Stimulated activated naive CD8-positive, alpha-beta T cell treated with anti-CD3 and anti-CD28 coated beads, Interleukin-15, Interleukin-2, amounts not matched to agents 100 U/mL and 50 U/mL, for 24 hours (primary cell): Measurements from ENCODE around the gene TUBA4B.

Experiments
- ATAC-seq: fragments of 150-1000 bp; cut with Tn5 transposase; one replicate; pipeline ENCODE4 v1.10.0; 2021
- DNase-seq: peaks from one replicate; pipeline ENCODE4 v3.0.0; 2021

TUBA4B gene

DNA sequence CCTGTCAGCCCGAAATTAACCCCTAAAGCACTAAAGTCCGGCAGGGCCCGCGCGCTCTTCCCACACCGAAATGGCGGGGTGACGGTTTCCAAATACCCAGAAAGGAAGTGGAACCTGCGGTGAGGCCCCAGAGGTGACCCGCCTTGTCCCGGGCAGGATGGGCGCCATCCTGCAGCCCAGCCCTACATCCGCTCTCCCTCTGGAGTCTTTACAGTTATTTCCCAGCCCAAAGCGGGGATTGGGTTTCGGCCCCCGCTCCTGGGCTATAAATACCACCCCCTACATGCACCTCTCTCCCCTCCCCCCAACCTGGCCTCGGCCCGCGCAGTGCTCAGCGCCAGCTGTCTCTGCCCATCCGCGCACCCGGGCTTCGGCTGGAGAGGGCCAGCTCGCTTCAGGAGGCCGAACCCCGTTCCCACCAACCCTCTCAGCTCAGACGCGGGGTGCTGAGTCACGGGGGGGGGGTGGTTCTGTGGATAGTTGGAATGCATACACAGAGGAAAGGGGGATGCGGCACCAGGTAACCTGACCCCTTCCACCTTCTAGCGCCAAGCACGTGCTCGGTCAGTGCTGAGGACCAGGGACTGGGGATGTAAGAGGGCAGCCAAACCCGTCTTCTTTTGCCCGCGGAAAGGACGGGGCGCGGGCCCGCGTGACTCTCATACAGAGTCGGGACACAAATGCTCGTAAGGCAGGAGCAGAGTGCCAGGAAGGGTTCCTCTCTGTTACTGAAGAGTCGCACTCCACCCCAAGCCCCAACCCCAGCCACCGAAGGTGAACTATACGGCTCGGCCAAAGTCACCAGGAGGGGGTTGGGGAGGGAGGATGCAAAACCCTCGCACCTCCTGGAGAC, at the start of gene TUBA4B:
TSS of gene TUBA4B (plus strand) at position 344 of the 853 bp plus-strand sequence. CDS start at position 509, 165 bp downstream.
- peak; percentile 59 for DNase-seq
- ATAC-seq = peak; percentile 6

DNA sequence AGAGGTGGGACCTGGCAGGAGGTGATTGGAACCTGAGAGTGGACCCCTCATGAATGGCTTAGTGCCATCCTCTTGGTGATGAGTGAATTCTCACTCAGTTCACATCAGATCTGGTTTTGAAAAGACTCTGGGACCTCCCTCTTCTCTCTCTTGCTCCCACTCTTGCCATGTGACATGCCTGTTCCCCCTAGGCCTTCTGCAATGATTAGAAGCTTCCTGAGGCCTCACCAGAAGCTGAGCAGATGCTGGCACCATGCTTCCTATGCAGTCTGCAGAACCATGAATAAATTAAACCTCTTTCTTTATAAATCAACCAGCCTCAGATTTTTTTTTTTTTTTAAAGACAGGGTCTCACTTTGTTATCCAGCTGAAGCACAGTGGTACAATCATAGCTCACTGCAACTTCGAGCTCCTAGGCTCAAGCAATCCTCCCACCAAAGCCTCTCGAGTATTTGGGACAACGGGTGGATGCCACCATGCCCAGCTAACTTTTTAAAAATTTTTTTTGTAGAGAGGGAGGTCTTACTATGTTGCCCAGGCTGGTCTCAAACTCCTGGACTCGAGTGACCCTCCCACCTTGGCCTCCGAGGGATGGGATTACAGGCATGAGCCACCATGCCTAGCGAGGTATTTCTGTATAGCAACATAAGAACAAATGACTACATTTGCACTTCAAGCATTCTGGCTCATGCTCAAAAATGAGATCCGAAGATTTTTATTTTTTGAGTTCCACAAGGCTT, 48.4 kb upstream of the TUBA4B start:
- no peak for ATAC-seq
- no peak for DNase-seq

- ATAC-seq = no peak
- DNase-seq = no peak
These were observed 47.9 kb upstream of the TUBA4B start for GRCh38 chr2:219205165-219205538.

GRCh38 chr2:219205981-219206327, 47.1 kb upstream of the TUBA4B start:
- ATAC-seq (no peak), DNase-seq (no peak)

GRCh38 chr2:219206328-219207133, 46.5 kb upstream of the TUBA4B start, which contains the start of gene ZFAND2B:
TSS of gene ZFAND2B (plus strand) at chr2:219206782. CDS start at chr2:219206988, 206 bp downstream.
- DNase-seq (peak; percentile 97), ATAC-seq (peak; percentile 97)

DNA sequence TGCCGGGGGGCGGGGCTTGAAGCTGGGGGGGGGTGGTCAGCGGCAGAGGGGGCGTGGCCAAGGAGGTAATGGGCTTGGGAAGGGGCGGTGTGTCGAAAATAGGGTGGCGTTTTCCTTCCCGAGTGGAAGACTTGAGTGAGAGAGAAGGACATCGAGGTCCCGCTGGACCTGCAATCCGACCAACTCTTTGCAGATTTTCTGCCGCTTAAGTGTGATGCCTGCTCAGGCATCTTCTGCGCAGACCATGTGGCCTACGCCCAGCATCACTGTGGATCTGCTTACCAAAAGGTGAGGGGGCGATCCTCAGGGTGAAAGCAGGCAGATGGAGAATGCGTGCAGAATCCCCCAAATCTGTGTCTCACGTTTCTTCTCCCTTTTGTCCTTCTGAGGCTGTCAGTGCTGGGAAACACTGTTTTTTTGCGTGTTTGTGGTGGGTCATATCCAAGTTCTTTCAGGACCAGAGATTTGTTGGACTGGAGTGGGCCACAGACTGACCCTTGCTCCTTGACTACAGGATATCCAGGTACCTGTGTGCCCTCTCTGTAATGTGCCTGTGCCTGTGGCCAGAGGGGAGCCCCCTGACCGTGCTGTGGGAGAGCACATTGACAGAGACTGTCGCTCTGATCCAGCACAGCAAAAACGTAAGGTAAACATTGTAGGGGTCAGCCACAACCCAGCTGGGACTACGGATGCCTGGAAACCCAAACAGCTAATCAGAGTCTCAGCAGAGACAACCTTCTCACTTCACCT, 45.7 kb upstream of the TUBA4B start:
- no peak for ATAC-seq
- no peak for DNase-seq

DNA sequence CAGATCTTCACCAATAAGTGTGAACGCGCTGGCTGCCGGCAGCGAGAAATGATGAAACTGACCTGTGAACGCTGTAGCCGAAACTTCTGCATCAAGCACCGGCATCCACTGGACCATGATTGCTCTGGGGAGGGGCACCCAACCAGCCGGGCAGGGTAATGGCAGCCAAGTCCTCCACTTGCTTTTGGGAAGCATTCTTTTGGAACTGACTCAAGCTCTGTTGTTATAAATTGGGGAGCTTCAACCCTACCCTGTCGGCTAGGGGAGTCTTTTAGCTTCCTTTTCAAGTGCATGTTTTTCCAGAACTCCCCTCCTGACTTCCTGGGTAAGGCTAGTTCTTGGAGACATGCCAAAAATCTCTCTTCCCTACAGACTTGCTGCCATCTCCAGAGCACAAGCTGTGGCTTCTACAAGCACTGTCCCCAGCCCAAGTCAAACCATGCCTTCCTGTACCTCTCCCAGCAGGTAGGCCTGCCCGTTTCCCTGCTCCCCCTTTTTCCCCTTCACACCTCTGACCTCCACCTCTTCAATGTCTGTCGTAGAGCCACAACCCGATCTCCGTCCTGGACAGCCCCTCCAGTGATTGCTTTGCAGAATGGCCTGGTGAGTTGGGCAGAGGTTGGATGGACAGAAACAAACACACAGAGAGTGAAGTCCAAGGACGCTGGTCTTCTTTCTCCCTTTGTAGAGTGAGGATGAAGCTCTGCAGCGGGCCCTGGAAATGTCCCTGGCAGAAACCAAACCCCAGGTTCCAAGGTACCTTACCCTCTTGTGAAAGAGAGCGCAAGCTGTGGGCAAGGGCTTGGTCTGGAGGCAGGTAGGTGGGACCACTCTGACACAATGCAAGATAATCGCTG, 44.9 kb upstream of the TUBA4B start:
- no peak for ATAC-seq
- DNase-seq = no peak

GRCh38 chr2:219209236-219210195, 43.5 kb upstream of the TUBA4B start:
- DNase-seq (no peak), ATAC-seq (no peak)

- DNase-seq (no peak), ATAC-seq (no peak)
These were observed 42.7 kb upstream of the TUBA4B start for GRCh38 chr2:219210196-219210885.

DNA sequence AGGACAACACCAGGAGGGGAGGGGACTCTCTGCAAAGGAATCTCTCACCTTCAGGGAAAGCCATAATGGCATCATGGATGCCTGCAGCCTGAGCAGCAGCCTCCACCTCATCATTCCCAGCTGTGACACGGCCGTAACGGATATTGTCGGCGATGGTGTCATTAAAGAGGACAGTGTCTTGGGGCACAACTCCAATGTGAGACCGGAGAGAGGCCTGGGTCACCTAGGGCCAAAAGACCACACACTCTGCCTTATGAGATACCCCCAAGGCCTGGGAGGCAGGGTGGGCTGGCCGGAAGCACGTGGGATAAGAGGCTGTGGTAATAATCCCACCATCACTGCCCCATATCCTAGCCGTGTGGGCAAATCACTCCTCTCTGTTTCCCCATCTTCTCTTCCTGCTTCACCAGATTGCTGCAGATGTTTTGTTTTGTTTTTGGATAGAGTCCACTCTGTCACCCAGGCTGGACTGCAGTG, 42.1 kb upstream of the TUBA4B start:
- ATAC-seq = no peak
- DNase-seq = no peak

GRCh38 chr2:219213026-219213415, 40.0 kb upstream of the TUBA4B start:
- DNase-seq = no peak
- no peak for ATAC-seq

DNA sequence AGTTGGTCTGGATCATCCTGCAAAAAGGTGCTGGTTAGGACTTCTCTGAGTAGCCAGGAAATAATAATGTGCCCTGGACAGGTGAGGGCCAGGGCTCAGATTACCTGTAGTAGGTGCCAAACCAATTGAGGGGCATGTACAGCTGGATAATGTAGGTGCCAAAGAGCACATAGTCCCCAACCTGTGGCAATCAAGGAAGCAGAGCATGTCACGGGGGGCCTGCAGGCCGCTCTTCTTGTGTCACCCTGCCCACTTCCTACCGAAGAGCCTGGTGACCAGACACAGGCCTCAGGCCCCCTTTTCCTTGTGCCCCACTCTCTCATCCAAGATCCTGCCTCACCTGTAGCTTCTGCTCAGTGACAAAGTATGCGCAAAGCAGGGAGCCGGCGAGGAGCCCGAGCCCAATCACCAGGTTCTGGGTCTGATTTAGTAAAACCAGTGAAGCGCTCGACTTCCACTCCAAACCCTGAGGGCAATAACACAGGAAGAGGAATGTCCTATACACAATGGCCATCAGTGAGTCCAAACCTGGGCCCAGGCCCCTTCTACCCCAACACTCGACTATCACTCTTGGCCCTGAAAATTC, 39.5 kb upstream of the TUBA4B start:
- ATAC-seq (no peak), DNase-seq (no peak)

- no peak for ATAC-seq
- DNase-seq = no peak
These were observed 38.9 kb upstream of the TUBA4B start for GRCh38 chr2:219214141-219214540.

- DNase-seq (no peak), ATAC-seq (no peak)
These were observed 38.3 kb upstream of the TUBA4B start for GRCh38 chr2:219214786-219215185.

DNA sequence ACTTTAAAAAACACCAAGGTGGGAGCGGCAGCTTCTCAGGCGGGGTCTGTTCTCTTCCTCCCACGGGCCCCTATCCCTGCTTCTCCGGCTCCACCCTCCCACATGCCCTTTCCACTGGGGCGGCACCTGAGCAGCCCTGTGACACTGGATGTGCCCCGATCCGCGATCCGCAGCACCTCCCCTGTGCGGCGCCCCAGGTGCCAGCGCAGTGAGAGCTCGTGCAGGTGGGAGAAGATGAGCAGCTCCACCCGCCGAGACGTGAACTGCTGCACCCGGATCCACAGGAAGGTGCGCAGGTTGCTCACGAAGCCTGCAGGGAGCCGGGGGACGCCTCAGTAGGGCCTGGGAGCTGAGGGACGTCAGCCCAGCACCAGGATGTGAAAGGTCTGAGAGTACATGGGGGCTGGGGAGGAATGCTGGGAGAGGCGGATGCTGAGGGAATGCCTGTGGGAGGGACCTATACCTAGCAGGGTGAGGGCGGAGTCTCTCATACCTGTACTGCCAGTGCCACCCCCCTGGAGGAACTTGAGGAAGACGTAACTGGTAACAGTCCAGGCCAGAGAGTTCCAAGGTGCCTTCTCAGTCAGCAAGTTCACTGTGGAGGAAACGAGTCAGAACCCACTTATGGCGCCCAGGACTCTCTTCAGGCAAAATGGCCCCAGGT, 37.0 kb upstream of the TUBA4B start:
- ATAC-seq = no peak
- DNase-seq = no peak

DNA sequence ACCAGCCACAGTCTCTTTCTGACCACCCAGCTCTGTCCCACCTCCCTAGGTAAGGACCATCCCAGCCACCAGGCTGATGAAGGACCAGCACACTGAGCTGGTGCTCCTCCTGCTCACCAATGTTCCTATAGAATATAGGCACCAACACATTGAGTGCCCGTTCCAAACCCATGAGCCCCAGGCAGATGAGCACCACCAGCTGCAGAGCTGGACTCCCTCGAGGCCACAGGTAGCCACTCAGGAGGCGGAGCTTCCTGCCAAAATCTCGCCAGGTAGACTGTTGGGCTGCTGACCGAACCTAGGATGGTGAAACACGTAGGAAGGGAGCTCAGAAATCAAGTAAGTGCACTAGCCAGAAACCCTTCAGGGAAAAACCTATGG, 36.5 kb upstream of the TUBA4B start:
- DNase-seq (no peak), ATAC-seq (no peak)

- ATAC-seq (peak; percentile 28), DNase-seq (peak; percentile 49)
These were observed 34.8 kb upstream of the TUBA4B start for GRCh38 chr2:219218217-219218731.
